ENCODE measurements around the gene MAN1A2. TPM values are rescaled to one million over a fixed set of nuclear protein-coding genes. Genes with fewer than 3 reads are reported as not detected.

The MAN1A2 gene
- total RNA-seq, 2 donors from 2014 or later, result 43.8 to 63.6 TPM

GRCh38 chr1:117336088-117336817, 31.0 kb upstream of the MAN1A2 start:
- Histone ChIP-seq H3K4me1 (replicated peaks) (no peaks in the 10 kb centered on the region), H3K27ac (no peak overlapping the region), H3K4me3 (no peak overlapping the region), H3K36me3 (no peaks in the 10 kb centered on the region), H3K9me3 (no peaks in the 10 kb centered on the region), H3K27me3 (replicated peaks; ENCODE audit: insufficient read depth) (no peaks in the 10 kb centered on the region)
- intact Hi-C loops (cut with DNase I), result no loop called here
- 22% methylated on average over 2 of the region's 2 CpGs for WGBS
- DNase-seq (ENCODE audit: low spot score), result no peak
- TF ChIP-seq CTCF (IDR thresholded peaks at IDR 0.05), result no peak
- TF ChIP-seq POLR2AphosphoS5 (IDR thresholded peaks at IDR 0.05), result no peak
- no peak for TF ChIP-seq POLR2A (IDR thresholded peaks at IDR 0.05)

GRCh38 chr1:117339866-117340700, 27.2 kb upstream of the MAN1A2 start:
- DNase-seq (ENCODE audit: low spot score), result peak; percentile 27
- H3K4me1 ChIP-seq (replicated peaks), result no peaks in the 10 kb centered on the region
- H3K4me3 ChIP-seq, result no peak overlapping the region
- H3K36me3 ChIP-seq, result no peaks in the 10 kb centered on the region
- intact Hi-C loops (cut with DNase I), result no loop called here
- peak overlapping the region in 1 of 2 donors; percentile 10 for H3K27ac ChIP-seq
- TF ChIP-seq POLR2AphosphoS5 (IDR thresholded peaks at IDR 0.05) (peak; percentile 25), CTCF (IDR thresholded peaks at IDR 0.05) (peak in 2 of 4 experiments; percentile 22 to 33), POLR2A (IDR thresholded peaks at IDR 0.05) (no peak)
- WGBS, result 48% methylated on average over 6 of the region's 6 CpGs
- H3K9me3 ChIP-seq, result no peaks in the 10 kb centered on the region
- no peaks in the 10 kb centered on the region for H3K27me3 ChIP-seq (replicated peaks; ENCODE audit: insufficient read depth)

GRCh38 chr1:117341123-117341522, 26.1 kb upstream of the MAN1A2 start:
- no peaks in the 10 kb centered on the region for H3K36me3 ChIP-seq
- H3K27ac ChIP-seq, result no peak overlapping the region
- no peak overlapping the region for H3K4me3 ChIP-seq
- no peaks in the 10 kb centered on the region for H3K4me1 ChIP-seq (replicated peaks)
- no peak for TF ChIP-seq CTCF (IDR thresholded peaks at IDR 0.05)
- H3K9me3 ChIP-seq, result no peaks in the 10 kb centered on the region
- no peak for DNase-seq (ENCODE audit: low spot score)
- intact Hi-C loops (cut with DNase I), result no loop called here
- no peaks in the 10 kb centered on the region for H3K27me3 ChIP-seq (replicated peaks; ENCODE audit: insufficient read depth)
- WGBS, result 91% methylated on average over 5 of the region's 5 CpGs

- no peaks in the 10 kb centered on the region for H3K4me1 ChIP-seq (replicated peaks)
- H3K36me3 ChIP-seq, result no peaks in the 10 kb centered on the region
- intact Hi-C loops (cut with DNase I), result no loop called here
- no peak for DNase-seq (ENCODE audit: low spot score)
- H3K4me3 ChIP-seq, result no peak overlapping the region
- H3K27ac ChIP-seq, result no peak overlapping the region
- TF ChIP-seq CTCF (IDR thresholded peaks at IDR 0.05) (no peak), POLR2A (IDR thresholded peaks at IDR 0.05) (no peak), POLR2AphosphoS5 (IDR thresholded peaks at IDR 0.05) (no peak)
- H3K27me3 ChIP-seq (replicated peaks; ENCODE audit: insufficient read depth), result no peaks in the 10 kb centered on the region
- 90% methylated on average over 2 of the region's 2 CpGs for WGBS
- no peaks in the 10 kb centered on the region for H3K9me3 ChIP-seq
Measured at GRCh38 chr1:117342397-117342796, 24.9 kb upstream of the MAN1A2 start.

All from prostate gland (tissue), 2 donors.